ENCODE results near the gene TNFSF9. TPM values are rescaled to one million over a fixed set of nuclear protein-coding genes. Genes with fewer than 3 reads are reported as not detected.

The TNFSF9 gene
- total RNA-seq, 1 donor = 16.6 TPM

DNA sequence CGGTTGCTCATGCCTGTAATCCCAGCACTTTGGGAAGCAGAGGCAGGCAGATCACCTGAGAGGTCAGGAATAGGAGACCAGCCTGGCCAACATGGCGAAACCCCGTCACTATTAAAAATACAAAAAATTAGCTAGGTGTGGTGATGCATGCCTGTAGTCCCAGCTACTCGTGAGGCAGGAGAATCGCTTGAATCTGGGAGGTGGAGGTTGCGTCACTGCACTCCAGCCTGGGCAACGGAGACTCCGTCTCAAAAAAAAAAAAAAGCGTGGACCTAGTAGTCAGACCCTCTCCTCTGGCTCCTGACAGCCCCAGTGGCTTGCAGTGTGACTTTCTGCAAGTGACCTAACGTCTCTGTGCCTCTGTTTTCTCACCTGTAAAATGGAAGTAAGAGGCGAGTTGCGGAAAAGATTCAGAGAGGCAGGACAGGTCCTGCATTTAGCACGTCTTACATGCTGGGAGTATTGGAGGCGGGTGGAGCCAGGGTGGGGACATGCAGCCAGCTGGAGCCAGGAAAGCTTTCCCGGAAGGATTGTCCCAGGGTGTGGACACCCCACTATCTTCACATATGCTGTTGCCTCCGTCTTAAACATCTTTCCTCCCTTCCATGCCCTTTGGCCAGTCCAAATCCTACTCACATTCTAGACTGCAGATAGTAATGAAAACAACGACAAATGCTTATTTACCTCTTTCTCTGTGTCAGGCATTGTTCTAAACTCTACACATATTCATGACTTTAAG, 31.6 kb upstream of the TNFSF9 start:
- H3K4me2 ChIP-seq (ENCODE audit: insufficient read depth, low read length) = no peak overlapping the region
- H4K20me1 ChIP-seq (ENCODE audit: insufficient read depth, low read length) = no peaks in the 10 kb centered on the region
- H3K27me3 ChIP-seq (ENCODE audit: insufficient read depth, low read length) = peaks cover 26% of the 10 kb centered on the region
- H3K36me3 ChIP-seq (ENCODE audit: insufficient read depth, low read length) = no peaks in the 10 kb centered on the region
- H3K4me1 ChIP-seq (ENCODE audit: insufficient read depth, low read length) = no peaks in the 10 kb centered on the region
- H3K4me3 ChIP-seq (ENCODE audit: insufficient read depth, low read length) = no peak overlapping the region
- H2AFZ ChIP-seq (ENCODE audit: low read length) = no peak overlapping the region
- no peak overlapping the region for H3K27ac ChIP-seq (ENCODE audit: low read depth, low read length)
- no peaks in the 10 kb centered on the region for H3K9me3 ChIP-seq (ENCODE audit: low read depth, low read length)
- TF ChIP-seq, protein P1, sequence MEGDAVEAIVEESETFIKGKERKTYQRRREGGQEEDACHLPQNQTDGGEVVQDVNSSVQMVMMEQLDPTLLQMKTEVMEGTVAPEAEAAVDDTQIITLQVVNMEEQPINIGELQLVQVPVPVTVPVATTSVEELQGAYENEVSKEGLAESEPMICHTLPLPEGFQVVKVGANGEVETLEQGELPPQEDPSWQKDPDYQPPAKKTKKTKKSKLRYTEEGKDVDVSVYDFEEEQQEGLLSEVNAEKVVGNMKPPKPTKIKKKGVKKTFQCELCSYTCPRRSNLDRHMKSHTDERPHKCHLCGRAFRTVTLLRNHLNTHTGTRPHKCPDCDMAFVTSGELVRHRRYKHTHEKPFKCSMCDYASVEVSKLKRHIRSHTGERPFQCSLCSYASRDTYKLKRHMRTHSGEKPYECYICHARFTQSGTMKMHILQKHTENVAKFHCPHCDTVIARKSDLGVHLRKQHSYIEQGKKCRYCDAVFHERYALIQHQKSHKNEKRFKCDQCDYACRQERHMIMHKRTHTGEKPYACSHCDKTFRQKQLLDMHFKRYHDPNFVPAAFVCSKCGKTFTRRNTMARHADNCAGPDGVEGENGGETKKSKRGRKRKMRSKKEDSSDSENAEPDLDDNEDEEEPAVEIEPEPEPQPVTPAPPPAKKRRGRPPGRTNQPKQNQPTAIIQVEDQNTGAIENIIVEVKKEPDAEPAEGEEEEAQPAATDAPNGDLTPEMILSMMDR (IDR thresholded peaks at IDR 0.05; ENCODE audit: extremely low read depth, low read depth, low read length) = no peak
- no peaks in the 10 kb centered on the region for H3K79me2 ChIP-seq (ENCODE audit: insufficient read depth, low read length)
- peak; percentile 55 for DNase-seq (ENCODE audit: insufficient read length, low spot score, missing footprints)

- peak; percentile 74 for DNase-seq (ENCODE audit: insufficient read length, low spot score, missing footprints)
- no peaks in the 10 kb centered on the region for H3K4me1 ChIP-seq (ENCODE audit: insufficient read depth, low read length)
- H3K4me3 ChIP-seq (ENCODE audit: insufficient read depth, low read length) = no peak overlapping the region
- no peaks in the 10 kb centered on the region for H3K36me3 ChIP-seq (ENCODE audit: insufficient read depth, low read length)
- no peak overlapping the region for H3K4me2 ChIP-seq (ENCODE audit: insufficient read depth, low read length)
- H3K9me3 ChIP-seq (ENCODE audit: low read depth, low read length) = no peaks in the 10 kb centered on the region
- no peaks in the 10 kb centered on the region for H4K20me1 ChIP-seq (ENCODE audit: insufficient read depth, low read length)
- H3K27me3 ChIP-seq (ENCODE audit: insufficient read depth, low read length) = peaks cover 26% of the 10 kb centered on the region
- TF ChIP-seq, protein P1 (IDR thresholded peaks at IDR 0.05; ENCODE audit: extremely low read depth, low read depth, low read length) = no peak
- H2AFZ ChIP-seq (ENCODE audit: low read length) = no peak overlapping the region
- no peaks in the 10 kb centered on the region for H3K79me2 ChIP-seq (ENCODE audit: insufficient read depth, low read length)
- no peak overlapping the region for H3K27ac ChIP-seq (ENCODE audit: low read depth, low read length)
Observed at GRCh38 chr19:6500837-6501739, 29.7 kb upstream of the TNFSF9 start.

DNA sequence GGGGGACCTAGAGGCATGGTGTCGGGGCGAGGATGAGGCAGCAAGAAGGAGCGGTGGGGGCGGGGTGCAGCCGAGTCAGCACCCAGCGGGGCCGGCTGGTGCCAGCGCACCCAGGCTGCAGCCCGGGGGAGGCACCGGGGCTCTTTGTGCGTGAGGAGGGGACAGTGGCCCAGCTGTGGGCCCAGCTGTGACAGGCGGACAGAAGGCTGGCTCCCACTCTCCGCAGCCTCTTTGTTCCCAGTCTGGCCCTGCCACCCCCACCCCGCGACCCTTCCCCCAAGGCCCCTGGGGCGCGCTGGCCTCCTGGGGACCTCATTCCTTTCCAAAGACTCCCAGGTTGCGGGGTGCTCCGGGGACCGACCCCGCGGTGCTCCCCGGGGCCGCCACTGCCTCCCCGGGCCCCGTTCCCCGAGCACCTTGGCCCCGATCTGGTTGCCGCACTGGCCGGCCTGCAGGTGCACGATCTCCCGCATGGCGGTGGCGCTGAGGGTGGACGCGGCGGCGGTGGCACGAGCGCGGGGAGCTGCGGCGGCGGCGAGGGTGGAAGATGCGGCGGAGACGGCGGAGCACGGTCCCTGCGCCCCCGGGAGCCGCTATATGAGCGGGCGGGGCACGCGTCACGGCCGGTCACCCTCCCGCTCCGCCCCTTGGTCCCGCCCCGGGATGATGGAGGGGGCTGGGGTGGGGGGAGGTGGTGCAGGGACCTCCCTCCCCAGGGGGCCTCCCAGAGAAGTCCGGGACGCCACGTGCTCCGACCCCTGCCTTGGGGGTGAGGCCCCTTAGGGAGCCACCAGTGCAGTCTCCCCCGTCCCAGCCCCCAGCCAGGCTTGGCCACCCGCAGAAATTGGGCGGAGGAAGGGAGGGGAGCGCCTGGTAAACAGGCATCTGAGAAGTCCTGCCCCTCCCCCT, 28.8 kb upstream of the TNFSF9 start, which contains the start of gene TUBB4A:
TSS of gene TUBB4A (minus strand) at position 570 of the 909 bp plus-strand sequence. CDS start at position 473, 97 bp downstream.
- no peak within 1 kb of the TSS for H3K27ac ChIP-seq (ENCODE audit: low read depth, low read length)

More for the DNA sequence above, 28.8 kb upstream of the TNFSF9 start, which contains the start of gene TUBB4A:
- Histone ChIP-seq H3K27me3 (ENCODE audit: insufficient read depth, low read length) (peaks cover 26% of the 10 kb centered on the region), H4K20me1 (ENCODE audit: insufficient read depth, low read length) (no peaks in the 10 kb centered on the region), H3K4me1 (ENCODE audit: insufficient read depth, low read length) (no peaks in the 10 kb centered on the region), H3K4me3 (ENCODE audit: insufficient read depth, low read length) (no peak within 1 kb of the TSS), H3K79me2 (ENCODE audit: insufficient read depth, low read length) (no peaks in the 10 kb centered on the region), H3K36me3 (ENCODE audit: insufficient read depth, low read length) (no peaks in the 10 kb centered on the region), H3K4me2 (ENCODE audit: insufficient read depth, low read length) (no peak within 1 kb of the TSS), H3K9me3 (ENCODE audit: low read depth, low read length) (no peaks in the 10 kb centered on the region), H2AFZ (ENCODE audit: low read length) (no peak within 1 kb of the TSS)
- DNase-seq (ENCODE audit: insufficient read length, low spot score, missing footprints) = peak; percentile 78
- TF ChIP-seq, protein P1 (IDR thresholded peaks at IDR 0.05; ENCODE audit: extremely low read depth, low read depth, low read length) = no peak
